Mesenchymal stem cell (in vitro differentiated cells and primary cell): ENCODE results near the gene OTUD5.

Experiments used
- DNase-seq: peaks from one replicate; pipeline ENCODE4 v3.0.0-alpha.2; 2013
- H2AFZ ChIP-seq: one replicate; pipeline ENCODE4 v1.6.1; 2013; ENCODE audit warnings: low read depth, mild to moderate bottlenecking, control low read depth, inconsistent platforms, low read length, moderate library complexity
- H2AK5ac ChIP-seq: 2 replicates; pipeline ENCODE4 v1.6.1; 2013; ENCODE audit warnings: low read length, moderate library complexity, mild to moderate bottlenecking, inconsistent platforms; ENCODE audit not compliant: severe bottlenecking
- H2BK120ac ChIP-seq: one replicate; pipeline ENCODE4 v1.6.1; 2013; ENCODE audit warnings: low read depth, mild to moderate bottlenecking, inconsistent platforms, low read length, moderate library complexity
- H2BK12ac ChIP-seq, 2 experiments: one replicate each; pipeline ENCODE4 v1.6.1; 2013; ENCODE audit warnings: inconsistent platforms in 2 of 2, low read length in 2 of 2, mild to moderate bottlenecking in 2 of 2, moderate library complexity in 2 of 2, control low read depth in 1 of 2
- H2BK15ac ChIP-seq: one replicate; pipeline ENCODE4 v1.6.1; 2013; ENCODE audit warnings: mild to moderate bottlenecking, low read depth, inconsistent platforms; ENCODE audit not compliant: poor library complexity, severe bottlenecking
- H2BK5ac ChIP-seq: 2 replicates; pipeline ENCODE4 v1.6.1; 2013; ENCODE audit warnings: low read depth, mild to moderate bottlenecking, low read length, control low read depth, inconsistent platforms; ENCODE audit not compliant: poor library complexity, severe bottlenecking
- H3K14ac ChIP-seq, 2 experiments: one replicate each; pipeline ENCODE4 v1.6.1; 2013; ENCODE audit warnings: inconsistent platforms in 2 of 2, low read length in 2 of 2, control low read depth in 1 of 2, mild to moderate bottlenecking in 1 of 2, moderate library complexity in 1 of 2
- H3K18ac ChIP-seq, 2 experiments: one replicate each; pipeline ENCODE4 v1.6.1; 2013; ENCODE audit warnings: inconsistent platforms in 2 of 2, low read length in 2 of 2, control low read depth in 1 of 2, low read depth in 1 of 2, mild to moderate bottlenecking in 1 of 2
- H3K23ac ChIP-seq, 2 experiments: one replicate each; pipeline ENCODE4 v1.6.1; 2013; ENCODE audit warnings: inconsistent platforms in 2 of 2, low read length in 2 of 2, mild to moderate bottlenecking in 2 of 2, moderate library complexity in 2 of 2, control low read depth in 1 of 2
- H3K27ac ChIP-seq: 2 replicates; pipeline ENCODE4 v1.5.1; 2013; ENCODE audit warnings: mild to moderate bottlenecking, moderate library complexity, low read length, control low read depth, inconsistent platforms; ENCODE audit not compliant: poor library complexity, severe bottlenecking
- H3K27me3 ChIP-seq, 2 experiments: 2 replicates each; pipeline versions ENCODE4 v1.6.1 to v1.7.0; 2013; ENCODE audit warnings: low read length in 2 of 2, mild to moderate bottlenecking in 2 of 2, moderate library complexity in 2 of 2, control low read depth in 1 of 2, inconsistent platforms in 1 of 2; ENCODE audit not compliant: control insufficient read depth in 1 of 2, insufficient read depth in 1 of 2
- H3K36me3 ChIP-seq, 2 experiments: 2 replicates each; pipeline versions ENCODE4 v1.6.1 to v1.7.0; 2013; ENCODE audit warnings: low read length in 2 of 2, control low read depth in 1 of 2, inconsistent platforms in 1 of 2, low read depth in 1 of 2, mild to moderate bottlenecking in 1 of 2; ENCODE audit not compliant: insufficient read depth in 2 of 2, control insufficient read depth in 1 of 2
- H3K4ac ChIP-seq, 2 experiments: one replicate each; pipeline ENCODE4 v1.6.1; 2013; ENCODE audit warnings: inconsistent platforms in 2 of 2, low read length in 2 of 2, mild to moderate bottlenecking in 2 of 2, moderate library complexity in 2 of 2, control low read depth in 1 of 2, low read depth in 1 of 2
- H3K4me1 ChIP-seq: 2 replicates; pipeline ENCODE4 v1.6.1; 2013; ENCODE audit warnings: low read depth, low read length, control low read depth; ENCODE audit not compliant: control insufficient read depth, insufficient read depth
- H3K4me2 ChIP-seq: 2 replicates; pipeline ENCODE4 v1.6.1; 2013; ENCODE audit warnings: low read length, mild to moderate bottlenecking, inconsistent platforms; ENCODE audit not compliant: poor library complexity, severe bottlenecking
- H3K4me3 ChIP-seq, 2 experiments: 2 replicates each; pipeline versions ENCODE4 v1.5.1 to v1.7.0; 2013; ENCODE audit warnings: low read length in 2 of 2, mild to moderate bottlenecking in 2 of 2, control low read depth in 1 of 2, low read depth in 1 of 2; ENCODE audit not compliant: insufficient read depth in 1 of 2
- H3K79me1 ChIP-seq: replicated peaks from 2 replicates; pipeline ENCODE4 v1.6.1; 2013; ENCODE audit warnings: mild to moderate bottlenecking, control low read depth, low read length, inconsistent platforms; ENCODE audit not compliant: poor library complexity, severe bottlenecking
- H3K9ac ChIP-seq: 2 replicates; pipeline ENCODE4 v1.7.0; 2013; ENCODE audit warnings: mild to moderate bottlenecking, low read length, moderate library complexity
- H3K9me3 ChIP-seq: 2 replicates; pipeline ENCODE4 v1.7.0; 2013; ENCODE audit warnings: mild to moderate bottlenecking, low read length; ENCODE audit not compliant: control insufficient read depth
- H4K8ac ChIP-seq: one replicate; pipeline ENCODE4 v1.6.1; 2013; ENCODE audit warnings: inconsistent platforms, mild to moderate bottlenecking, low read length, moderate library complexity
- H4K91ac ChIP-seq: one replicate; pipeline ENCODE4 v1.6.1; 2013; ENCODE audit warnings: mild to moderate bottlenecking, low read length, inconsistent platforms
- WGBS: methylation state at CpG from one replicate; pipeline ENCODE4 v1.1.7; 2013; ENCODE audit warnings: mixed read lengths; 5-methylcytosine and 5-hydroxymethylcytosine counted together

The OTUD5 gene

DNA sequence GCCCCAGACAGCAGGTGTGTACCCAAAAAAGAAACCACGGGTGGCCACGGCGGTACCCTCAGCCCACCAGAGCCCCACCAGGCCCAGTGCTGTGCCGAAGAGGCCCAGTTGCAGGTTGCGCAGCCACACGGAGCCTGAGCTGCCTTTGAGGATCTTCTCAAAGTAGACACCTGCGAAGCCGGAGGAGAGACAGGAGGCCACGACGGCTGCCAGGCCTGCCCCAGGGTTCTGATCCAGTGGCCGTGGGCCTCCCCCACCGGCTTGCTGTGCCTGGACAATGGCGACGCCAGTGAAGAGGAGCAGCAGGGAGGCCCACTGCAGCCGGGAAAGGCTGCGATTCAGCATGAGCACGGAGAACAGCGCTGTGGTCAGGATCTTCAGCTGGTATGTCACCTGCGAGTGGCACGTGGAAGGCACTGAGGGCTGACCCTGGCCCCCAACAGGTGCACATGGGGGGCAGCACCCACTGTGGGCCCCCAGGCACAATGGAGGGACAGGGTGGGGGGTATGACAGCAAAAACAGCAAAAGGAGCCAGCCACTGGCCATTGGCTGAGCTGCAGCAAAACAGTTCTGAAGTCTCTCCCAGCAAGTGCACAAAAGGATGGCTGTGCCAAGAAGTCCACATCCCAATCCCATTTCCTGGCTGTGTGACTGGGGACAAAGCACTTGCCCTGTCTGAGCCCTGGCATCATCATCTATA is 52.2 kb downstream of the OTUD5 start:
- H2BK120ac ChIP-seq: no peak overlapping the region
- H4K91ac ChIP-seq: no peak overlapping the region
- H2BK15ac ChIP-seq: no peak overlapping the region
- H4K8ac ChIP-seq: no peak overlapping the region
- no peak overlapping the region for H2BK12ac ChIP-seq
- no peak overlapping the region for H3K27ac ChIP-seq
- H2BK5ac ChIP-seq: no peak overlapping the region
- H3K9ac ChIP-seq: no peak overlapping the region
- H3K18ac ChIP-seq: no peak overlapping the region
- no peak overlapping the region for H3K4ac ChIP-seq
- H2AFZ ChIP-seq: no peak overlapping the region
- no peaks in the 10 kb centered on the region for H3K9me3 ChIP-seq
- no peaks in the 10 kb centered on the region for H3K27me3 ChIP-seq
- peaks cover 8% of the 10 kb centered on the region for H3K79me1 ChIP-seq
- H3K36me3 ChIP-seq: peaks cover 58 to 65% of the 10 kb centered on the region in 2 experiments
- peaks cover 10% of the 10 kb centered on the region for H3K4me1 ChIP-seq
- H2AK5ac ChIP-seq: no peak overlapping the region
- no peak for DNase-seq
- H3K23ac ChIP-seq: no peak overlapping the region
- 96% methylated on average over 20 of the region's 20 CpGs for WGBS
- no peak overlapping the region for H3K14ac ChIP-seq
- no peak overlapping the region for H3K4me3 ChIP-seq
- H3K4me2 ChIP-seq: no peak overlapping the region

DNA sequence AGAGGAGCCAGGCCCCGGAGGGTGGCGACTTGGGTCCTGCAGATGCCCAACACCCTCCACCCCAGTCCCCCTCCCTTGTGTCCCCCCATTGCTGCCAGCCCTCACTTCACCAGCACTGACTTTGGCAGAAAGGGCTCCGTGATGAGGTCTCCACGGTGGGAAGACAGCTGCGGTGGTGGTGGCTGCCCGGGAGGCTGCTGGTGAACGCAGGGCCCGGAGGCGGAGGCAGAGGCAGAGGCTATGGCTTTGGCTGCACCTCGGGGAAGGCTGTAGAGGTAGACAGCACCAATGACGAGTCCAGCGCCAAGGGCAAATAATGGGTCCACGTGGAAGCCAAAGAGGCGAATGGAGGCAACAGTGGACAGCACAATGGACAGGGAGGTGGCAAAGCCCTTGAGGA is 52.8 kb downstream of the OTUD5 start:
- no peak overlapping the region for H3K4me3 ChIP-seq
- H4K91ac ChIP-seq: no peak overlapping the region
- no peak overlapping the region for H2BK15ac ChIP-seq
- no peak overlapping the region for H3K9ac ChIP-seq
- H3K79me1 ChIP-seq: peaks cover 8% of the 10 kb centered on the region
- 97% methylated on average over 14 of the region's 14 CpGs for WGBS
- no peak overlapping the region for H2AK5ac ChIP-seq
- no peak overlapping the region for H3K27ac ChIP-seq
- no peaks in the 10 kb centered on the region for H3K9me3 ChIP-seq
- H3K27me3 ChIP-seq: no peaks in the 10 kb centered on the region
- H3K4me1 ChIP-seq: peaks cover 4% of the 10 kb centered on the region
- H3K4ac ChIP-seq: no peak overlapping the region
- no peak overlapping the region for H3K14ac ChIP-seq
- H4K8ac ChIP-seq: no peak overlapping the region
- H3K4me2 ChIP-seq: no peak overlapping the region
- no peak overlapping the region for H2AFZ ChIP-seq
- no peak overlapping the region for H2BK5ac ChIP-seq
- no peak overlapping the region for H2BK120ac ChIP-seq
- H3K18ac ChIP-seq: no peak overlapping the region
- no peak overlapping the region for H2BK12ac ChIP-seq
- H3K23ac ChIP-seq: no peak overlapping the region
- peaks cover 60 to 61% of the 10 kb centered on the region in 2 experiments for H3K36me3 ChIP-seq
- DNase-seq: no peak

DNA sequence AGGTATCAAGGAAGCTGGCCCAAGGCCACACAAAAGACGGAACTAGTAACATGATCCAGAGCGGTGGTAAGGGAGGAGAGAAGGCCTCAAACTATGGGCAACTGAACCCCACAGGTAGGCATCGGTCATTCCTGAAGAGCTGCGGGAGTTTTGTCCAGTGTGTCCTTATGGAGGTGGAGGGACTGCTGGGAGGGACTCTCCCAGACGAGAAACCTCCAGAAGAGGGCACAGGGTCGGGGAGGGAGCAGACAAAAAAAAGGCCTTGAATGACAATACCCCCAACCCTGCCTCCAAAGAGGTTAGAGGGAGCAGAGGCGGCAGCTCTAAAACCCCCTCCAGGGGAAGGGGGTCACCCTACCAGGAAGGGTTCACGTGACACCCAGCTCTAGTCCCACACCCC is 53.2 kb downstream of the OTUD5 start:
- Histone ChIP-seq H2AK5ac (no peak overlapping the region), H3K4me1 (peaks cover 4% of the 10 kb centered on the region), H3K9me3 (no peaks in the 10 kb centered on the region), H4K91ac (no peak overlapping the region), H2BK12ac (no peak overlapping the region), H3K79me1 (peaks cover 7% of the 10 kb centered on the region), H3K18ac (no peak overlapping the region), H2AFZ (no peak overlapping the region), H4K8ac (no peak overlapping the region), H3K4ac (no peak overlapping the region), H3K27me3 (no peaks in the 10 kb centered on the region), H2BK5ac (no peak overlapping the region), H2BK15ac (no peak overlapping the region), H3K9ac (no peak overlapping the region), H3K4me2 (no peak overlapping the region), H3K4me3 (no peak overlapping the region), H2BK120ac (no peak overlapping the region), H3K14ac (no peak overlapping the region), H3K23ac (no peak overlapping the region), H3K36me3 (peaks cover 58 to 60% of the 10 kb centered on the region in 2 experiments), H3K27ac (no peak overlapping the region)
- WGBS: 94% methylated on average over 6 of the region's 8 CpGs
- no peak for DNase-seq

DNA sequence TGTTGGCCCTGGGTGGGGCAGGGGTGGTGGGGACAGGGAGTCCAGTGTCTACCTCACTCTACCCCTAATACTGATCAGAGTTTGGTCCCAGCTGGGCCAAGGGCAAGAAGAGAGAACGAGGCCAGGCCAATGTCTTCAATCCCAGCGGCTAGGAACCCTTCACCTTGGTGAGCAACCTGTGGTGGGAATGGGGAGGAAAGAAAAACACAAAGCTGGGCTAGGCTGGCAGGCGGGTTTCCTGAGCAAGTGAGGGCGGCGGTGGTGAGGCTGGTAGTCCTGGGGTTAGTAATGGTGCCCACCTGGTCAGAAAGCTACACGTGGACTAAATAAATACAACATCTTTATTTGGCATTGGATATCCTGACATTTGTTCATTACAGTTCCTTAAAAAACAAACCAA is 54.1 kb downstream of the OTUD5 start:
- no peaks in the 10 kb centered on the region for H3K27me3 ChIP-seq
- no peak overlapping the region for H3K27ac ChIP-seq
- no peak overlapping the region for H3K9ac ChIP-seq
- H2BK15ac ChIP-seq: no peak overlapping the region
- H3K14ac ChIP-seq: no peak overlapping the region
- H3K4ac ChIP-seq: no peak overlapping the region
- H2BK120ac ChIP-seq: no peak overlapping the region
- no peaks in the 10 kb centered on the region for H3K9me3 ChIP-seq
- no peak overlapping the region for H2BK5ac ChIP-seq
- no peak for DNase-seq
- no peak overlapping the region for H4K91ac ChIP-seq
- peaks cover 8% of the 10 kb centered on the region for H3K4me1 ChIP-seq
- no peak overlapping the region for H2BK12ac ChIP-seq
- no peak overlapping the region for H3K4me2 ChIP-seq
- peaks cover 7% of the 10 kb centered on the region for H3K79me1 ChIP-seq
- H2AFZ ChIP-seq: no peak overlapping the region
- H3K4me3 ChIP-seq: no peak overlapping the region
- H4K8ac ChIP-seq: no peak overlapping the region
- peaks cover 52 to 58% of the 10 kb centered on the region in 2 experiments for H3K36me3 ChIP-seq
- no peak overlapping the region for H3K18ac ChIP-seq
- no peak overlapping the region for H2AK5ac ChIP-seq
- no peak overlapping the region for H3K23ac ChIP-seq
- WGBS: 100% methylated on average over 2 of the region's 6 CpGs
